ENCODE data around the gene TXNIP. TPM values are rescaled to one million over a fixed set of nuclear protein-coding genes. Genes with fewer than 3 reads are reported as not detected.

TXNIP gene
- total RNA-seq, 1 donor from 2014 or later: 456 TPM

DNA sequence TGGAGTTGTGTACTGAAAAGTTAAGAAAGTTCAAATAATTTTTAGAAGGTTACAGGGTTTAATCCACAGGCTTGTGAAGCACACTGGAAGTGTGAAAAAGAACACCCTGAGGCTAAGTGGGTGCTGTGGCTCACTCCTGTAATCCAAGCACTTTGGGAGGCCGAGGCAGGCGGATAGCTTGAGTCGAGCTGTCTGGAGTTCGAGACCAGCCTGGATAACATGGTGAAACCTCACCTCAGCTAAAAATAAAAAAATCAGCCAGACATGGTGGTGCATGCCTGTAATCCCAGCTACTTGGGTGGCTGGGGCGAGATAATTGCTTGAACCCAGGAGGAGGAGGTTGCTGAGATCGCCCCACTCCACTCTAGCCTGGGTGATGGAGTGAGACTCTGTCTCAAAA is 9.8 kb downstream of the TXNIP start:
- intact Hi-C loops (cut with micrococcal nuclease): no loop called here

DNA sequence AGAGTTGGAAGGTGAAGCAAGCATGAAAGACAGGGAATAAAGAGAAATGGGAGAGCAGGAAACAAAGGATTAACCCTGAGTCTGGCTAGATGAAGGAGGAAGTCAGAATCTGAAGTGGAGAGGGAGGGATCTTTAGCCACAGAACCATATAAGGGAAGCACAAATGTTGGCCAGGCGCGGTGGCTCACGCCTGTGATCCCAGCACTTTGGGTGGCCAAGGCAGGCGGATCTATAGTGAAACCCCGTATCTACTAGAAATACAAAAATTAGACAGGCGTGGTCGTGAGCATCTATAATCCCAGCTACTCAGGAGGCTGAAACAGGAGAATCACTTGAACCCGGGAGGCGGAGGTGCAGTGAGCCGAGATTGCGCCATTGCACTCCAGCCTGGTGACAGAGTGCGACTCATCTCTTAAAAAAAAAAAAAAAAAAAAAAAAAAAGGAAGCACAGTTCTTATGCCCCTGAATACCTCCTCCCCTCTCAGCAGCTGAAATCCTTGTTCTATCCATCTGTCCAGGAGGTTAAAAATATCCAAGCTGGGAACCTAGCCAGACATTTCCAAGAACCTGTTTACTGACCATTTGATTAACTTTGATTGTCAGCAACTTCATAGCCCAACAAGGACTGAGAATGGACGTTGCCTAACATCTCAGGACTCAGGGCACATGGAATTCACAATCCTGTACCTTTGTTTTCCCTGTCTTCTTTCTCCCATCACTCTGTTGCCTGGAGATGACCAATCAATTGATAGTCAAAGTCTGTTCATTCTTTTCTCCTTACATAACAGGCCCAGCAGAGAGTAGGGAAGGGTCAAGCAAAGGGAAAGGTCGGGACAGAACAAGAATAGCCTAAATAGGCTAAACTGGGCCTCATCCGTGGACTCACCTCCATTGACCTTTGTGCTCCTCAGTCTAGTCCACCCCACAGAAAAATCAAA is 10.6 kb downstream of the TXNIP start:
- intact Hi-C loops (cut with micrococcal nuclease): loop anchor here (1.0 kb wide), 1 partner anchor 11 kb away; the partner anchor contains the start of gene TXNIP

DNA sequence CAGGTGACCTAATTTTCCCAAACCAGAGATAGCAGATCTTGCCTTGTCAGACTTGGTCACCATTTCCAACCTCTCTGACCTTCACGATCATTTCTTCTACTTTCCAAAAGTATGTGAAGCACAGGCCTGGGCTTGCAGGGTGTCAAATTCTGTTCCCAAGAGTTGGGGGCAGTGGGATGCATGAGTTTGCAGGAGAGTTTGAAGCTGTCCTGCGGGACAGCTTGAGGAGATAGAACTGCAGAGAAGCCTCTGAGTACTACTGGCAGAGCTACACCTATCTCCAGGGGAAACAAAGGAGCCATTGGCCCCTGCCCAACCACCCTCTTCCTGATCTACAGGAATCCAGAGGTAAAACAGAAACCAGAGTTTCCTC is 11.3 kb downstream of the TXNIP start:
- intact Hi-C loops (cut with micrococcal nuclease): loop anchor here (1.0 kb wide), 1 partner anchor 11 kb away; the partner anchor contains the start of gene TXNIP

DNA sequence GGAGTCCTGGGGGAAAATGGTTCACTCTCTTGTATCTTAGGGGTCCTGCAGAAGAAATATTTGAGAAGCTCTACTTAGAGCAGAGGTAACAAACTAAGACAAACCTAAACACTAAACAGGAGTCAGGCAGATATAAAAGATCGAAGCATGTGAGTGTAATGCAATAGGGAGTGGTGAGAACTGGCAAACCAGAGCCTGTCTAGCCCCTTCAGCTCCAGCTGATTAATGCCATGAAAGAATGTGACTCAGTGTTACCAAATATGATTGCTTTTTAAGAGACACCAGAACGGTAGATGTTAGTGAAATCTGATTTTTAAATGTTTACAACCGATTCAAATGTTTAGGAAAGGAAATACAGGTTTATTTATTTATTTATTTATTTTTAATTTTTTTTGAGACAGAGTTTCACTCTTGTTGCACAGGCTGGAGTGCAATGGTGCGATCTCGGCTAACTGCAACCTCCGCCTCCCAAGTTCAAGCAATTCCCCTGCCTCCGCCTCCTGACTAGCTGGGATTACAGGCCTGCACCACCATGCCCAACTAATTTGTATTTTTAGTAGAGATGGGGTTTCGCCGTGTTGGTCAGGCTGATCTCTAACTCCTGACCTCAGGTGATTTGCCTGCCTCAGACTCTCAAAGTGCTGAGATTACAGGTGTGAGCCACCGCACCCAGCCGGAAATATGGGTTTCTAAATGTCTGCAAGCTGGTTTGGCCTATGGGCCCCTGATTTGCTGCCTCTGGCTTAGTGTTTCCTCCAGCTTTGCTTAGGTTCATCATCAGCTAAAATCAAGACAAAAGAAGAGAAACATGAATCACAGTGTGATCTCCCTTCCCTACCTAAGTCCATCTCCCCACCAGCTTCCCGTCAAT is 12.2 kb downstream of the TXNIP start:
- intact Hi-C loops (cut with micrococcal nuclease): no loop called here

DNA sequence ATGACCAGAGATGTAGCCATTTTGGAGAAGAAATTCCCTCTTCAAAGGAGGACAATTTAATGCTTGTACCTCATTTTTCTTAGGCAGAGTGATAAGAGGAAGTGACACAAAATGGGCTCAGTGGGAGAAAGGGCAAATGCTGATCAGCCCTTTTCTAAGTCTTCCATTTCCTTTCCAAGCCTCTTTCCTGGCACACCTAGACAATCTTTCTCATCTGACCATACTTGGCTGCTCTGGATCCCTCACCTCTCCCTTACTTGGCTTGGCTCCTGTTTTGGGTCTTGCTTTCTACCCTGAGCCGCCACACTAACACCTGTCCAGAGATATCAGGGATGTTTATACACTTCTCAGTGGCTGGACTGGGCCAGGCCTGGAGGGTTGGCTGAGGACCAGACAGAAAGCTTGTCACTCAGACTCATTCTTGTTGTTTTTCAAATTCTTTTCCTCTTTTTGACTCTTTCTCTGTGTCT is 13.1 kb downstream of the TXNIP start:
- intact Hi-C loops (cut with micrococcal nuclease): no loop called here

DNA sequence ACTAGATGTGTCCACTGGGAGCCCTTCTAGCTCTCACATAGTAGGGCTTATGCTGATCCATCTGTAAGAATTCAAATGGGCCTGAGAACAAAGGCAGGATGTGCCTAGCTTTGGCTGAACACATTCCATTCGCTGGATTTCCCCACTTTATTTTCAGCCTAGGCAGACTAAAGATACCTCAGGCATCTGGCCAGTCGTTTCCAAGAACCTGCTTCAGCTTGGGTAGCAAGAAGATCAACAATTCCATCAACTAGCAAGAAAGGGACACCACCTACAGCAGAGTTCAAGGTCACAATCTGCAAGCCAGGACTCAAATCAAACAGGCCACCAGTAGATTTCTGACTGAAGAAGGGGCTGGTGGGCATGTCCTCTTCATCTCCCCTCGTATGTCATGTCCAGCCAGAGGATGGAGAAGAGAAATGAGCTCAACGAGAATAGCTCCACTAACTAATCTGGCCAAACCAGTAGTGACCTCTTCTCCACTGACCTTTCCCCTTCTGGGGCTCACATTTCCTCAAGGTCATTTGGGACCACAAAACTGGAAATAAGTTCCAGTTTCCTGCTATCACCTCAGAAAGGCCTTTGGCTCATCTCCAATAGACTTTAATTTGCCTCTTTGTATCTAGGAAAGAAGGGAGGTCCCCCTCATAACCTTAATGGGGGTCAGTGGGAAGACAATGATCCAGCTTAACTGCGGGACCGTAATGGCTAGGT is 14.2 kb downstream of the TXNIP start:
- intact Hi-C loops (cut with micrococcal nuclease): no loop called here

DNA sequence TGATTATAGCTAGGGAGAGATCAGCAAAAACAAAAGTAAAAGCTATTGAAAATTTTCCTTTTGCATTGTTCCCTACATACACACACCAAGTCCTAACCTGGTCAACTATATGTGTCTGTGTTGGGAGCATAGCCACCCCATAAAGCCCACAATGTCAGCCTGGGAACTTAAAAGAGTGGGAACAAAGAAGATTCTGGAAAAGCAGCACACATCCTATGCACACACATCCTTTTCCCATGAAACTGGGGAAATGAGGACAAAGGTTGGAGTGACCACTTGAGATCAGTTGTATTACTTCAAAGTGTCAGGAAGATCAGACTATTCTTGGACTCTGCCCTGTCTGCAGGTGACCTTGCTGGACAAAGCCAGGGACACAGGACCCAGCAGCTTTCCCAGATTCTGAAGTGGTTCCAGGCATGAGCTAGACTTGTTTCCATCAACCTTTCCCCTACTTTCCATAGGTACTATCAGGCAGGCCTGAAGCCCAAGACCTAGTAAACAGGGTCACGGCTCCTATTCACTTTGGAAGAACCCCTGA is 15.9 kb downstream of the TXNIP start:
- intact Hi-C loops (cut with micrococcal nuclease): loop anchor here (2.0 kb wide), 1 partner anchor 72 kb away; no protein-coding TSS in a partner anchor

DNA sequence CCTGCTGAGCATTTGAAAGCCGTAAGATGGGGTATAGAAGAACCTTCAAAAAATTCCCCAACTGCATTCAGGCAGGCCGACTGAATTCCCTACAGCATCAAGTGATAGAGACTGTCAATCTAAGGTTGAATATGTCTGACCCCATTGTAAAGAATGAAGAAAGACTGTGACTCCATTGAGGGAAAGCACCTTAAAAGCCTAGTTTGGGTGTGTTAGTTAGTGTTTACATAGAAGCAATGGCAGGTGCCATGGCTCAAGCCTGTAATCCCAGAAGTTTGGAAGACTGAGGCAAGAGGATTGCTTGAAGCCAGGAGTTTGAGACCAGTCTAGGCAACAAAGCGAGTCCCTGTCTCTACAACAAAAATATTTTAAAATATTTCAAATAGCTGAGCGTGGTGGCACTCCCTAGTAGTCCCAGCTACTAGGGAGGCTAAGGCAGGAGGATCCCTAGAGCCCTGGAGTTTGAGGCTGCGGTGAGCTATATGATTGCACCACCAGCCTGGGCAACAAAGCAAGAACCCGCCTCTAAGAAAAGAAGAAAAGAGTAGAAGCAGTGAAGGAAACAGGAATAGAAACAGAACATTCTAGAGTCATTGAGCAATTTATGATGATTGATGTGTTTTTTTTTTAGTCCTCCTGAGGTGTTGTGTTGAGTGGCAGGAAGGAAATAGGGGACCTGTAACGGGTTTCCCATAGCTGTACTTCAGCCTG is 16.5 kb downstream of the TXNIP start:
- intact Hi-C loops (cut with micrococcal nuclease): loop anchor here (1.0 to 2.0 kb wide), 7 partner anchors 16 to 121 kb away; partner anchors contain the start of genes ANKRD34A, PIAS3, POLR3GL and RBM8A

DNA sequence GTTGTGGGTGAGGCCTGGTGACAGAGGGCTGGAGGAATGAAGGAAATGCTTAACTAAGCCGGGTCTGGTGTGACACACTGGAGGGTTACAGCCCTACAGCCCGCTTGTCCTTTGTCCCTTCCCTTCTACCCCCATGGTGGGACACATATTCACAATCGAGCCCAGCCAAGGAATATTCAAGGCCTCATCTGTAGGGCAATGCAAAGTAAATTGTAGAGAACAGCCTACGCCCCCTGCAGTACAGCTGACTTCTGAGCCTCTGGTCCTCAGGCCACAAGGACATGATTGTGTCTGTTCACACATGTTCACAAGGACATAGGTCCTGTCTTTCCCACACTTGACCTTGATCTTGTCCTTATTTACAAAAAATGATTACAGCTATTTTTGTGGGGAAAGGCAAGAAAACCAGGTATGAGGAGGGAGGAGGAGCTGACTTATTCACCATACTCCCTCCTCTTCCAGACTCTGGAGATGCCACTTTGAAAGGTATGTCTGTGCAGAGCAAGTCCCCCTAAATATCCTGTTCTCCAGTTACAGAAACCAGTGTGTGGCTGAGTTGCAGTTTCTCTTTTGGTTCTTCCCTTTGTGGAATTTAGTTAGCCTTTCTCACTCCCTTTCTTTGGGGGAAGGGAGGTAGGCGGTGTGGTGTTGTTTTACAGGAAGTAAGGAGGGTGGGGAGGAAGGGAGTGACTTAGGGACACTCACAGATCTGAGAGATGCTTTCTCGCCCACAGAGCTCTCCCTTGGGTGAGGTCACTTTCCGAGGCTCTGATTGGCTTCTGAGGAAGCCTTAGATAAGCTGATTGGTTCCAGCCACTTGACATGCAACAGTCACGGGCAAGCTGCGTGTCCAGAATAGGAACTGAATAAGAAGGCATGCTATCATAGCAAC is 17.3 kb downstream of the TXNIP start:
- intact Hi-C loops (cut with micrococcal nuclease): loop anchor here (1.0 to 2.0 kb wide), 7 partner anchors 15 to 120 kb away; partner anchors contain the start of genes ANKRD34A, LIX1L, PIAS3 and POLR3GL

DNA sequence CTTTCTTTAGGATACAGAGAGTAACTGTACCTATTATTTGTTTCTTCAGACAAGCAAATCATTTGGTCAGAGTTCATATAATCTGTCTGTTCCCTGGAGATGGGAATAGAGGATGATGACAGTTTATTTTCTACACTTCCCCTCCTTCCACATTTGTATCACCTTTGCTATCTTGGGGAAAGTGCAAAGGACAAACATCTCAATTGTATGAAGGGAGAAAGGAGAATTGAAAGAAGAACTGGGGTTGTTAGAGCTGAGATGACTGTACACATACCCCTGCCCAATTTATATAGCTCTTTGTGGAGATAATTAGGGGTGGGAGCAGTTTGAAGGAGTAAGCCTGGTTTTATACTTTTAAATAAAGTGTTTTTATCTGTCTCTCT is 17.9 kb downstream of the TXNIP start:
- intact Hi-C loops (cut with micrococcal nuclease): loop anchor here (1.0 to 2.0 kb wide), 2 partner anchors 20 to 120 kb away; partner anchors contain the start of genes LIX1L and PIAS3

DNA sequence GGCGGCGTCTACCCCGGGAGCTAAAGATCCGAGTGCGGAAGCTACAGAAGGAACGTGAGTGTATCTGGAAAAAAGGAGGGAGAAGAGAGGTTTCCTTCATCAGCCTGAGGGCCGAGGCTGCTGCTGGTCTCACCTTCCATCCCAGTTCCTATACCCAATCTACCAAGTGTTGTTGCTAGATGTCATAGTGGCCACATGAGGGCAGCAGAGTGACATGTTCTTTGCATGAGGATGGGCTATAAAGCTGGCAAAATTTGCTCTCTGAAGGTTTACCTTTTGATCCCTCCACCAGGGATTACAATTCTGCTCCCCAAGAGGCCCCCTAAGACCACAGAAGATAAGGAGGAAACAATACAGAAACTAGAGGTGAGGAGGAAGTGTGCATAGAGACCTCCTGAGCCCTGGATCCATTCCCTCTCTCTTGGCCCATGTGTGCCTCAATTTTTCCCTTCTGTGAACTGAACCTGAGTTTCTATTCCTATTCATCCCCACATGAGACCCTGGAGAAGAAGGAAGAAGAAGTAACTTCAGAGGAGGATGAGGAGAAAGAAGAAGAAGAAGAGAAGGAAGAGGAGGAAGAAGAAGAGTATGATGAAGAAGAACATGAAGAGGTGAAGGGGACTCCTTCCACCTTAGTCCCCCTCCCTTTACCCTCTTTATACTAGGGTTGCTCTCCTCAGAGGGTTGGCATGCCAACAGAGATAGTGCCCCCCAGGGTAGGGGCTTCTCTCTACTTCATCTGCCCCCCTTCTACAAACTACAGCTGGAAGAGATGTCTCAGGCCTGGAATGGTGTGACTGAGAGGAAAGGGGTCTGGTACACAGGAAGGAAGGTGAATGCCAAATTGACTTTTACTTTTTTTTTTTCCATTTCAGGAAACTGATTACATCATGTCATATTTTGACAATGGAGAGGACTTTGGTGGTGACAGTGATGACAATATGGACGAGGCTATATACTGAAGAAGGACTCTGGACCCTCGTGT is 18.6 kb downstream of the TXNIP start:
- intact Hi-C loops (cut with micrococcal nuclease): loop anchor here (1.0 to 2.0 kb wide), 5 partner anchors 19 to 131 kb away; partner anchors contain the start of genes LIX1L and PIAS3

DNA sequence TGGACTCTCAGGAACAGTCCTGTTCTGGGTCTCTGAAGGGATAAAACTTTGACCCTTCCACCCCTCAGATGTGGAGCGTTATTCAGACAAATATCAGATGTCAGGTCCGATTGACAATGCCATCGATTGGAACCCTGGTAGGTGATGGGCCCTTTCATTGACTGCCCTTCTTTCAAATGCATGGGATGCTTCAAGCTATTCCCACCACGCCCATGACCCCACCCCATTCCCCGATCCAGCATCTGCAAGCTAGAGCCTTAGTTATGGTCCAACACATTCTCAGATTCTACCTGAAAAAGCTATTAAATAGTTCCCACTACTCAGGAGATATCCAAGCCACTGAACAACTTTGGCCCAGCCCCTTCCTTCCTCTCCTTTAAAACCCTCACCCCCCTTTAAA is 19.4 kb downstream of the TXNIP start:
- intact Hi-C loops (cut with micrococcal nuclease): loop anchor here (1.0 kb wide), 3 partner anchors 36 to 131 kb away; no protein-coding TSS in a partner anchor

DNA sequence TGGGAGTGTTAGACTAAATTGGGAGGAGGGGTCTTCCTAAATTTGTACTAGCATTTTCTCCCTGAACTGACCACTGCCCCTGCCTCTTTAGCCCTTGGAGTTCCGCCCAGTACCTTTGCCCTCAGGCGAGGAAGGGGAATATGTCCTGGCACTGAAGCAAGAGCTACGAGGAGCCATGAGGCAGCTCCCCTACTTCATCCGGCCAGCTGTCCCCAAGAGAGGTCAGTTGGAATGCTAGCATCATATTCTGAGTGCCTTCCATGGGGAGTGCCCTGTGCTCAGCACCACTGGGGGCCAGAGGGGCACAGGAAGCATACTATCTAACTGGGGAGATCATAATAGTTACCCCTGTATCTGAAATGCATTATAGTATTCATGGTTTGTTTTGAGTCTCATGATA is 21.2 kb downstream of the TXNIP start:
- intact Hi-C loops (cut with micrococcal nuclease): no loop called here

DNA sequence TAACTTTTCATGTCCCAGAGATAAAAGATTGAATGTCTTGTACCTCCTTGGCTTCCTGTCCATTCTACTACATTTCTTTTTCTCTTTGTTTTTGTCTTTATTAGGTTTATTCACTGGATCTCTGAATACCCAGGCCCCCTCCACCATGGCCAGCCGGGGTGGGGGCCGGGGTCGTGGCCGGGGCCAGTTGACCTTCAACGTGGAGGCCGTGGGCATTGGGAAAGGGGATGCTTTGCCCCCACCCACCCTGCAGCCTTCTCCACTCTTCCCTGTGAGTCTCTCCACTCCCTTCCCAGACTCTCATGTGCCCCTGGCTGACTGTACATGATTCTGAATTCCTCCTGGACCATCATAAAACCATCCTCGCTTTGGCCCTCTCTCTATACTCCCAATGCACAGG is 21.7 kb downstream of the TXNIP start:
- intact Hi-C loops (cut with micrococcal nuclease): no loop called here

DNA sequence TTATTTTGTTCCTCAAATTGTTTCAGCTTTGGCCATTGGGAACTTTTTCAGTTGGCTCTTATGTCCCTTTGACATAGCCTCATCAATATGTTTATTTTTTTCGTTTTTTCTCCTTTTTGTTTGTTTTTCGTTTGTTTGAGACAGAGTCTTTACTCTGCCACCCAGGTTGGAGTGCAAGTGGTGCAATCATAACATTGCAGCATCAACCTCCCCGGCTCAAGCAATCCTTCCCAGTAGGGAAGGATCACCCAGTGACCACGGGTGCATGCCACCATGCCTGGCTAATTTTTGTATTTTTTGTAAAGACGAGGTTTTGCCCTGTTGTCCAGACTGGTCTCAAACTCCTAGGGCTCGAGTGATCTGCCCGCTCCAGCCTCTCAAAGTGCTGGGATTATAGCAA is 23.8 kb downstream of the TXNIP start:
- intact Hi-C loops (cut with micrococcal nuclease): no loop called here

DNA sequence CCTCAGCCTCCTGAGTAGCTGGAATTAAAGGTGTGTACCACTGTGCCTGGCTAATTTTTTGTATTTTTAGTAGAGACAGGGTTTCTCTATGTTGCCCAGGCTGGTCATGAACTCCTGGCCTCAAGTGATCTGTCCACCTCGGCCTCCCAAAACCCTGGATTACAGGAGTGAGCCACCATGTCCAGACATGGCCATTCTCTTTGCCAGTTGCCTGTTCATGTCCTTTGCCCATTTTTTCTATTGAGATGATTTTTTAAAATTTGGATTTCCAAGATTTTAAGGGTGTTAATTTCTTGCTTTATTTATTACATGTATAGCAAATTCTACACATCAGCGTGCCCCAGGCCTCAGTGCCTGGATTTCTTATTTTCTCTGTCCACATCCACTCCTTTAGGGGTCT is 29.1 kb downstream of the TXNIP start:
- intact Hi-C loops (cut with micrococcal nuclease): no loop called here

DNA sequence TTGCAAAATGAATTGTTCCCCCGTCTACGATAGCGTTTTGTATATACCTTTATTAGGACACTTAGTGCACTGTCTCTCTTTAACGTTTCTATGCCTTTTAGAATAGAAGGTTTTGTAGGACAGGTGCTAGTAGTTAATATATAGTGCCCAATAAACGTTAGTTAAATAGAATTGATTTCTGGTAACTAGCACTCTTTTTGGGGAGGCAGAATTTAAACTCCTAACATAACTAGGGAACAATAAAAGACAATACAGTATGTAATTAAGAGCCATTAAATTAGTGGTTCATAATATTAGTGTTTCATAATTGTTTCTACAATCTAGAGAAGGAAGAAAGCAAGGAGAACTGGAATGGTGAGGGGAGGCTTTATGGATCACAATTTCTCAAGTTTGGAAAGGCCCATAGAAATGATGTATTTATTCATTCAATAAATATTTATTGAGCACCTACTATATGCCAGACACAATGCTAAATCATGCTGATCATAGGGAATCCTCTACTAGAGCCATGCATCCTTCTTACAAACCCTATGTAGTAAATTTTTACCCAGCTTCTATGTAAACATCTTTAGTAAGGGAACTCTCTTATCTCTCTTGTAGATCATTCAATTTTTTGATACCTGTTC is 31.1 kb downstream of the TXNIP start:
- intact Hi-C loops (cut with micrococcal nuclease): loop anchor here (2.0 kb wide), 1 partner anchor 106 kb away; the partner anchor contains the start of gene PIAS3
